MCF 10A (cell line): ENCODE data around the gene ADAMTSL1. TPM values are rescaled to one million over a fixed set of nuclear protein-coding genes. Genes with fewer than 3 reads are reported as not detected.

Source experiments
- BruUV-seq: library from RNA; stranded (reverse); fragments of 400-500 nt; replicated peaks from 2 replicates; lab custom pipeline; 2021; lab: Mats Ljungman, UMichigan
- CTCF ChIA-PET: fragments of 300-600 bp; sonication (Branson Sonifier 250); formaldehyde crosslinking; extraction: SDS; loops from one replicate; lab custom pipeline; 2021; ENCODE audit warnings: antibody characterized with exemption, inconsistent platforms; lab: Yijun Ruan, JAX
- POLR2A ChIA-PET: fragments of 300-600, 350-650 bp; sonication (Branson Sonifier 250); formaldehyde crosslinking; extraction: SDS; loops from one replicate; lab custom pipeline; 2020; ENCODE audit warnings: antibody characterized with exemption, inconsistent platforms; lab: Yijun Ruan, JAX
- DNase-seq: peaks from one replicate; pipeline ENCODE4 v3.0.0-alpha.2; 2018; ENCODE audit not compliant: unreplicated experiment
- H3K27ac Mint-ChIP-seq: one replicate; pipeline ENCODE4 v1.8.0; 2022; ENCODE audit warnings: mild to moderate bottlenecking, low read depth, mixed read lengths; ENCODE audit not compliant: unreplicated experiment
- H3K27me3 Mint-ChIP-seq: one replicate; pipeline ENCODE4 v1.8.0; 2022; ENCODE audit warnings: mixed read lengths; ENCODE audit not compliant: insufficient read depth, unreplicated experiment
- H3K36me3 Mint-ChIP-seq: one replicate; pipeline ENCODE4 v1.8.0; 2022; ENCODE audit warnings: mild to moderate bottlenecking, moderate library complexity, mixed read lengths; ENCODE audit not compliant: insufficient read depth, unreplicated experiment
- H3K4me1 Mint-ChIP-seq: one replicate; pipeline ENCODE4 v1.8.0; 2022; ENCODE audit warnings: mixed read lengths; ENCODE audit not compliant: insufficient read depth, unreplicated experiment
- H3K4me3 Mint-ChIP-seq: one replicate; pipeline ENCODE4 v1.8.0; 2022; ENCODE audit warnings: mild to moderate bottlenecking, moderate library complexity, mixed read lengths; ENCODE audit not compliant: unreplicated experiment
- H3K9me3 Mint-ChIP-seq: one replicate; pipeline ENCODE4 v1.8.0; 2022; ENCODE audit warnings: mixed read lengths; ENCODE audit not compliant: unreplicated experiment
- intact Hi-C: fragments of 100-400 bp; cut with micrococcal nuclease; formaldehyde crosslinking; loops from 2 replicates; pipeline ENCODE4 v1.14.1; 2022
- total RNA-seq: library from RNA; stranded (reverse); gene quantifications from 2 replicates; pipeline ENCODE4 v1.2.3, GENCODE V29; 2022
- TF ChIP-seq, protein P1 (sequence below): fragments of 200-600 bp; IDR thresholded peaks from one replicate; pipeline ENCODE4 v1.8.0; 2022; ENCODE audit warnings: antibody characterized with exemption, mild to moderate bottlenecking; ENCODE audit not compliant: unreplicated experiment

ADAMTSL1 gene
- total RNA-seq, 1 experiment from 2014 or later = not detected

DNA sequence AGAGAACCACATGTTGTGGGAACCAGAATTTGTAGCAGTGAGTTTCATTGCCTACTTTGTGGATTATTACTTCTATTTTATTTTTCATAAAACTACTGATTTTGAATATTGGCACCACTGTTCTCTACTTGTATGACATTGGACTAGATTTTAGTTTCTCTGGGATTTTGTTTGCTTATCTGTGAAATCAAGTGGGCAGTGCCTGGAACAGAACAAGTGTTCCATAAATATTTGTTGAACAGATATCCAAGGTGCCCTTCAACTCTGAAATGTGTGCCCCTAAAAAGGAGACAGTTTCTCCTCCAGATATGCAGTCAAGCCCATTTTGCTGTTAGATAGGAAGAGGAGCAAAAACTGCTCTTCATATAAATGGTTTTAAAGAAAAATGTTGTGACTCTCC is 42.6 kb downstream of the ADAMTSL1 start:
- DNase-seq = no peak
- ChIA-PET CTCF (interaction anchor here (1.0 kb wide), 1 partner anchor 512 kb away, joined by 3 read pairs; no protein-coding TSS in a partner anchor), POLR2A (interaction anchor here (0.7 to 0.8 kb wide), 2 partner anchors 40 to 151 kb away, joined by 3 read pairs; no protein-coding TSS in a partner anchor)
- no peaks in the 10 kb centered on the region for H3K4me1 Mint-ChIP-seq
- no peaks in the 10 kb centered on the region for H3K36me3 Mint-ChIP-seq
- no peaks in the 10 kb centered on the region for H3K27me3 Mint-ChIP-seq
- intact Hi-C loops = no loop called here
- no peak overlapping the region for H3K4me3 Mint-ChIP-seq
- peaks cover 8% of the 10 kb centered on the region for H3K9me3 Mint-ChIP-seq
- TF ChIP-seq, protein P1, sequence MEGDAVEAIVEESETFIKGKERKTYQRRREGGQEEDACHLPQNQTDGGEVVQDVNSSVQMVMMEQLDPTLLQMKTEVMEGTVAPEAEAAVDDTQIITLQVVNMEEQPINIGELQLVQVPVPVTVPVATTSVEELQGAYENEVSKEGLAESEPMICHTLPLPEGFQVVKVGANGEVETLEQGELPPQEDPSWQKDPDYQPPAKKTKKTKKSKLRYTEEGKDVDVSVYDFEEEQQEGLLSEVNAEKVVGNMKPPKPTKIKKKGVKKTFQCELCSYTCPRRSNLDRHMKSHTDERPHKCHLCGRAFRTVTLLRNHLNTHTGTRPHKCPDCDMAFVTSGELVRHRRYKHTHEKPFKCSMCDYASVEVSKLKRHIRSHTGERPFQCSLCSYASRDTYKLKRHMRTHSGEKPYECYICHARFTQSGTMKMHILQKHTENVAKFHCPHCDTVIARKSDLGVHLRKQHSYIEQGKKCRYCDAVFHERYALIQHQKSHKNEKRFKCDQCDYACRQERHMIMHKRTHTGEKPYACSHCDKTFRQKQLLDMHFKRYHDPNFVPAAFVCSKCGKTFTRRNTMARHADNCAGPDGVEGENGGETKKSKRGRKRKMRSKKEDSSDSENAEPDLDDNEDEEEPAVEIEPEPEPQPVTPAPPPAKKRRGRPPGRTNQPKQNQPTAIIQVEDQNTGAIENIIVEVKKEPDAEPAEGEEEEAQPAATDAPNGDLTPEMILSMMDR = no peak
- H3K27ac Mint-ChIP-seq = no peak overlapping the region
- BruUV-seq = no TSS peak

DNA sequence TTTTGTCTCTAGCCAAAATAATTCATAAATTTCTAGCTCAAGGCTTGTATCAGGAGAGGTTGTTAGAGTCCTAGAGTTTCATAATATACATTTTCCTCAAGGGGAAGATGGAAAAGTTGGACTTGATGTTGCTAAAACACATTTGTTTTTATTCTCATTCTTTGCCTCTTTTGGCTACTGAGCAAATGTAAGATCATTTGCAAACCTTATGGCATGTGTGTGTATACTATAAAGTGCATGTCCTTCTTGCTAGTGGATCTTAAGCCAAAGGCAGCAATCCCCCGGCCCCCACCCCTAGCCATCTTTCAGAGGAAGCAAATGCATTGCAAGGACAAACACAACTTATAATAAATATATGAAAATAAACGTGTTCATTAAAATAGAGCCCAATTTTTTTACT is 43.0 kb downstream of the ADAMTSL1 start:
- CTCF ChIA-PET = no interaction called here
- no TSS peak for BruUV-seq
- intact Hi-C loops = no loop called here
- no peaks in the 10 kb centered on the region for H3K36me3 Mint-ChIP-seq
- H3K4me3 Mint-ChIP-seq = no peak overlapping the region
- no peak for DNase-seq
- POLR2A ChIA-PET = interaction anchor here (0.7 to 0.8 kb wide), 2 partner anchors 40 to 150 kb away, joined by 3 read pairs; no protein-coding TSS in a partner anchor
- TF ChIP-seq, protein P1 = no peak
- H3K27ac Mint-ChIP-seq = no peak overlapping the region
- H3K4me1 Mint-ChIP-seq = no peaks in the 10 kb centered on the region
- peaks cover 8% of the 10 kb centered on the region for H3K9me3 Mint-ChIP-seq
- H3K27me3 Mint-ChIP-seq = no peaks in the 10 kb centered on the region

DNA sequence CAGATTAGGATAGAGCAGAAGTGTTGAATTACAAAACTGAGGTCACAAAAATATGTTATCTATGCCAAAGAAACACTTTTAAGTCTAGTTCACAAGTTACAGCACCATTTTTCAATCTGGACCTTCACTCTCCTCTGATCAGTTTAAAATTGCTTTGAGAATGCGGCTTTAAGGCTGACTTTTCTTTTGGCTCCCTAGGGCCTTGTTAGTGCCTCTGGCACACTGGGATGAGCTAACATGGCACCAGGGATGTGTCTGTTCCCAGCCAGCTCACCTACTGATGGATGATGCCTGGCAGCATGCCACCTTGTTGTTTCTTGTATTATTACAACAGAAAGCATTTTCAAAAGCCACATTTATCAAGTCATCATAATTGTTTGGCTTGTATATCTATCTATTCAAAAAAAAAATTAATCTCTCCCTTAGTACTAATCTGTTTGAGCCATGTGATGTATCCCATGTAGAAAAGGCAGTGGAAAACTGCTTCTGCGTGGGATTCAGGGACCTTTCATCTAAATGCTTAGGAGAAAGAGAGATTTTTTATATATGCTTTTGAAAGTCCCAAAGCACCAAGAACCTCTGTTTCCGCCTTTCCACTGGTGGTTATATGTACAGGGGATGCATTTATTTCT is 46.6 kb downstream of the ADAMTSL1 start:
- H3K9me3 Mint-ChIP-seq = peaks cover 8% of the 10 kb centered on the region
- intact Hi-C loops = no loop called here
- H3K27ac Mint-ChIP-seq = no peak overlapping the region

DNA sequence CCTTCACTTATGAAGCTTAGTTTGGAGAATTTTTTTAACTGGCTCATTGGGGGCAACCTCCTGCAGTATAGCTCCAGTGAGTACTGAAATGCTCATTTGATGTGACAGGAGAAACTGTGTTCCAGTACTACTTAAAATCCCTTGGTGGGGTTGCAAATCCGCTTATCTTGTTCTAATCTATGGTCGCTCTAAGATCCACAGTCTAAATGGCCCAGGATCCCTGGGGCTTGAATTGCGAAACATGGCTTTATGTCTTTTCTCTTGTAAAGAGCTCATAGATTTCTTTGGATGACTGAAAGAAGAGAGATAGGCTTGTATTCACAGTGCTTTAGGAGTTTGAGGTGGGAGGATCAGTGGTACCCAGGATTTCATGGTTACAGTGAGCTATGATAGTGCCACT is 52.7 kb downstream of the ADAMTSL1 start:
- H3K36me3 Mint-ChIP-seq = no peaks in the 10 kb centered on the region
- TF ChIP-seq, protein P1 = no peak
- DNase-seq = no peak
- ChIA-PET POLR2A (no interaction called here), CTCF (interaction anchor here (0.6 kb wide), 1 partner anchor 661 kb away, joined by 4 read pairs; no protein-coding TSS in a partner anchor)
- H3K9me3 Mint-ChIP-seq = no peaks in the 10 kb centered on the region
- intact Hi-C loops = no loop called here
- no TSS peak for BruUV-seq
- no peak overlapping the region for H3K27ac Mint-ChIP-seq
- no peaks in the 10 kb centered on the region for H3K27me3 Mint-ChIP-seq
- H3K4me1 Mint-ChIP-seq = no peaks in the 10 kb centered on the region
- no peak overlapping the region for H3K4me3 Mint-ChIP-seq

More for the DNA sequence above, 46.6 kb downstream of the ADAMTSL1 start:
- H3K4me1 Mint-ChIP-seq = no peaks in the 10 kb centered on the region
- H3K27me3 Mint-ChIP-seq = no peaks in the 10 kb centered on the region
- BruUV-seq = no TSS peak
- H3K4me3 Mint-ChIP-seq = no peak overlapping the region
- CTCF ChIA-PET = interaction anchor here (0.6 kb wide), 1 partner anchor 44 kb away, joined by 3 read pairs; no protein-coding TSS in a partner anchor
- TF ChIP-seq, protein P1 = no peak
- no peaks in the 10 kb centered on the region for H3K36me3 Mint-ChIP-seq
- peak; percentile 16 for DNase-seq
- POLR2A ChIA-PET = no interaction called here
